ENCODE data around the gene DACT2.
"Not testable (repeated sequence)": the region's sequence is repeated elsewhere in the genome, so short reads cannot be mapped to it uniquely, and the experiment has no call there.

The DACT2 gene, protein sequence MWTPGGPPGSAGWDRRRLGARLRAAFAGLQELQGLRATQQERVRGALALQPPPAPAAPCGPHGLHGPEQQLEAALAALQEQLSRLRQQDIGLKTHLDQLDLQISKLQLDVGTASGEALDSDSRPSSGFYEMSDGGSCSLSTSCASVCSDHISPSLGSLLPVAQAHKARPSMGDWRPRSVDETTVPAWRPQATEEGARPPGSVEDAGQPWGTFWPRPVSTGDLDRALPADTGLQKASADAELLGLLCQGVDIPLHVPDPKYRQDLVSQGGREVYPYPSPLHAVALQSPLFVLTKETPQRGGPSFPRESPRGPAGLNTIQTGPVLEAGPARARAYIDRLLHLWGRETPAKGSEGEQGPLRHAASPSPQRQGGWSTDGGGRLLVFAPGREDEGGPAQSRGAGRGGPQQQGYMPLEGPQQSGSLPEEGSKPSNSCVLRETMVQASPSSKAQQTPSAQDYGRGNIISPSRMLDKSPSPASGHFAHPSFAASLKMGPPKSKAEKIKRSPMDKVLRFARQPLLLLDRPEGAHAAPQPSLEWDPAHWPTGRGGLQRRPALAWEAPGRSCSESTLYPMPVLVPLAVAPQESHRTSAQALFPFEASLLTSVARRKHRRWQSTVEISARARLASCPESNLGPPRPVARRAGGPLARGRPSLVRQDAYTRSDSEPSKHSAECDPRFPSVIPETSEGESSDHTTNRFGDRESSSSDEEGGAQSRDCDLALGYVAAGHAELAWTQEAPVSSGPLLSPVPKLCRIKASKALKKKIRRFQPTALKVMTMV

DNA sequence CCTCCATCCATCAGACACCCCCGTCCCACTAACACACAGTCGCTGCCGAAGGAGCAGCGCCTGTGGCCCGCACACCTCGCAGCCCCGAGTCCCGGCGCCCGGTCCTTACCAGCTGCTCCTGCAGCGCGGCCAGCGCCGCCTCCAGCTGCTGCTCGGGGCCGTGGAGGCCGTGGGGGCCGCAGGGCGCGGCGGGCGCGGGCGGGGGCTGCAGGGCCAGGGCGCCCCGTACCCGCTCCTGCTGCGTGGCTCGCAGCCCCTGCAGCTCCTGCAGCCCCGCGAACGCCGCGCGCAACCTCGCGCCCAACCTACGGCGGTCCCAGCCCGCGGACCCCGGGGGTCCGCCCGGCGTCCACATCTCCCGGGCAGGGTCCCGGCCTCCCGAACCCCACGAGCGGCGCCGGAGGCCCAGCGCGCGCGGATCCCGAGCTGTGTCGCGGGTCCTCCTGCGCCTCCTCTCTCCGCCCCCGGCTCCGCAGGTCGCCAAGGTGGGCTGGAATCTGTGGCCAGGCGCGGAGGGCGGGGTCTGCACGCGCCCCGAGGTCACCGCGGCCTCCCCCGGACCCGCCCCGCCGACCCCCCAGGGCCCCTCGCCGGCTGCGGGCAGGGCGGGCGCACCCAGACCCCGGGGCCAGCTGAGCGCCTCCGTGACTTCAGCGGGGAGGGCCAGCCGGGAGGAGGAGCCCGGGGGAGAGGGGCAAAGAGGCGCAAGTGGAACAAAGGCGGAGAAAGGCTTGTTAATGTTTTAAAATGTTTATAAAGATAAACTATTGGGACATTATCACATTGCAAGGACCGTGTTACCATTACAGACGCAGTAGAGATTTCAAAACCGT, at the start of gene DACT2:
TSS of gene DACT2 (minus strand) at position 499 of the 833 bp plus-strand sequence. CDS start at position 355, 144 bp downstream.
- no peak for DNase-seq

DNA sequence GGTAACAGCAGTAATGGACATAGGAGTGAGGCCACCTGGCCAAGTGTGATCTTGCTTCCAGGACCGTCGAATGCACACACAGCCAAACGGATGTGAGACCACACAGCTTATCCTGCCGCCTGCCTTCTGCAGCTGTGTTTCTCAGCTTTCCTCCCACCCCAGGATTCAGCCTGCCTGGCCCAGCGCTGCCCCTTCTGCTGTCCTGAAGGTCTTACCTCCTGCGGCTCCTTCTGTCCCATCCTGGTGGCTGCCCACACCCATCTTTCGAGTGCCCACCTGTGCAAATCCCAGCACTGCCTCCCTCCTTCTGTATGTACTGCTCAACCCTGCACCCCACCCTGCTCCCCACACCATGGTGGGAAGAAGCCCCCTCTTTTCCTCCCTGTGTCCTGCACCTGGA, 49.4 kb upstream of the DACT2 start:
- peak; percentile 45 for DNase-seq

DNA sequence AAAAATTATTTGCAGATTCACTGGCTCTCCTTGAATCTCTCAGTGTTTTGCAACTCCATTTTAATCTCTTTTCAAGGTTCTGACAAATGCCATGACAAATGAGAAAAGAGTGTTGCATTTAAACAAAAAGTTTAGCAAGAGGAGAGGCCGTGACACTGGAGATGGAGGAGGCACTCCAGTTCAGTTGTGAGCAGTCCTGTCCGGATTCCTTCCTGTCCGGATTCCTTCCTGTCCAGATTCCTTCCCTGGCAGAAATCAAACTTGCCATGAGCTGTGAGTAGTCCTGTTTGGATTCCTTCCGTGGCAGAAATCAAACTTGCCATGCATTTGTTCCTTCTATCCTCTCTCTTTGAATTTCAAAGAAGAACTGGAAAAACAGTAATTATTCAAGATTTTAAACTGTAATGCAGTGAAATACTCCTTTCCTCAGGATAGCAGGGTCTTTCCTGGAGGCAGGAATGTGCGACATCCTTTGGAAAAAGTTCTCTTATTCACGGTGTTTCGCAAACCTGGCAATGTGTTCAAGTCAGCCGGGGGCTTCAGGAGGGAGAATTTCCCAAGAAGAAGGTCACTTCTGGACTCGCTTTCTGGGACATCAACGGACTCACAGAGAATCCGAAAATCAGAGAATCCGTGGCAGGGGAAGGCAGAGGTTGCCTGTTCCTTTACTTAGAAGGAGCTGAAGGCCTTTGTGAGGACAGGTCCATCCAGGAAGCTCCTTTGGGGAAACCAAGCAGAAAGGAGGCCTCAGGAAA, 48.7 kb upstream of the DACT2 start:
- DNase-seq = no peak

DNA sequence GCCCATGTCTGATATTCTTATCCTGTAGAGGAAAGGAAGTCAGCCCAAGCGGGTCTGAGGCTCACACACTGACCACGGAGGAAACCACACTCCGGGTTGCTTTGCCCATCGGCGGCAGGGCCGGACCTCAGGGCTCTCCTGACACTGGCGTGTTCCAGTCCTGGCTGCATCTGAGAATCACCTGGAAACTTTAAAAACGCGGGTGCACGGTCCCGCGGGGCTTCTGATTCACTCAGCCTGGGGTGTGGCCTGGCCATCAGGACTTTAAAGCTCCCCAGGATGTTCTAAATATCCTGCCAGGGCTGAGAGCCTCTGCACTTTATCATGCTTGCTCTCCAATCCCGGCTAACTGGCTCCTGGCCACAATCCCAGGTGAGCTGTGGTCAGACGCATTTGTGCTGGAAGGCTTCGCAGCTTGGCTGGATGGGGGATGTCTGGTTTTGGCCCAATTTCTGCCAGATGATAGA, 47.7 kb upstream of the DACT2 start:
- peak; percentile 50 for DNase-seq

DNA sequence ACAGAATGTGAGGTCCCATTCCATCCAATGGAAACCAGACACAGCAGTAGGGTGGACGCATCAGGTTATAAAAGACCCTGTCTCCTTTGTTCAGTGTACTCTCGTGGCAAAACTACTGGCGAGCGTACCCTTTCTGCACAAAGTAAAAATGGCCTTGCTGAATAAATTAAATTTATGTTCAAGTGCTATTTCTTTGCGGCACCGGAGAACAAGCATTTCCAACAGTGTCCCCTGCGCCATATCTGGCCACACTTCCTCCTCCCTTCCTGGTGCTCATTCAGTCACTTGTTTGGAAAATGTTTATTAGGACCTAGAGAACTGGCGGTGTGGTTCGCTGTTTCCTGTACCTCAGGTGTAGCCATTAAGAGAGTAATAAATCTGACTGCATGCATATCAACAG, 46.9 kb upstream of the DACT2 start:
- DNase-seq = no peak

DNA sequence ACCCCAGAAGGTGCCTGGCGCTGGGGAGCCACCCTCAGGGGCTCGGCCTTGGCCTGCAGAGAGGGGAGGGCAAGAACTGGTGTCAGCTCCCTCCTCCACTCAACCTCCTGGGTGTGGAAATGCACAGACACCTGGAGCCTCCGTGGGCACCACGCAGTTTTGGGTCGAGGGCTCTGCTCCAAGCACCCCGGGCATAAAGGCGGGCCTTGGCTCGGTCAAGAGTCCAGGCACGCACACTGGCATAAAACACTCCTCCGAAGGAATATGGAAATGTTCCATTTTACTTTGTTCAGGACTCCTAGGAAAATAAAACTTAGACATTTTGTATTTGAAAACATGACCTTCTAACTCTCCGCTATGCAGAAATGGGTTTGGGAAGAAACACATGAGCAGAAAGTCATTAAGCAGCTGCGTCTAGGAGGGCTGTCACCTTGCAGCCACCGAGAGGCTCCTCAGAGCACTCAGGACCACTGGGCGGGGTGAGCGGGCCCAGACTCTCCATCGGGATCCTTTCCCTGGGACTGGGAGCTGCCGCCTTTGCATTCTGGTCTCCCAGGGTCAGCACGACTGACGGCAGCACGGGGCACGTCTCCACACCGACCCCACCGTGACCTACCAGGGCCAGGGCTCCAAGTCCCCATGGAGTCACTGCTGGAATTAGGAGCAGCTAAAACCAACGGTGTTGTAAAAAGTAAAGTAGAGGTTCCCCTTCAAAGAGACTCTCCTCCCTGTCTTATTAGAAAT, 46.0 kb upstream of the DACT2 start:
- DNase-seq = peak; percentile 49

DNA sequence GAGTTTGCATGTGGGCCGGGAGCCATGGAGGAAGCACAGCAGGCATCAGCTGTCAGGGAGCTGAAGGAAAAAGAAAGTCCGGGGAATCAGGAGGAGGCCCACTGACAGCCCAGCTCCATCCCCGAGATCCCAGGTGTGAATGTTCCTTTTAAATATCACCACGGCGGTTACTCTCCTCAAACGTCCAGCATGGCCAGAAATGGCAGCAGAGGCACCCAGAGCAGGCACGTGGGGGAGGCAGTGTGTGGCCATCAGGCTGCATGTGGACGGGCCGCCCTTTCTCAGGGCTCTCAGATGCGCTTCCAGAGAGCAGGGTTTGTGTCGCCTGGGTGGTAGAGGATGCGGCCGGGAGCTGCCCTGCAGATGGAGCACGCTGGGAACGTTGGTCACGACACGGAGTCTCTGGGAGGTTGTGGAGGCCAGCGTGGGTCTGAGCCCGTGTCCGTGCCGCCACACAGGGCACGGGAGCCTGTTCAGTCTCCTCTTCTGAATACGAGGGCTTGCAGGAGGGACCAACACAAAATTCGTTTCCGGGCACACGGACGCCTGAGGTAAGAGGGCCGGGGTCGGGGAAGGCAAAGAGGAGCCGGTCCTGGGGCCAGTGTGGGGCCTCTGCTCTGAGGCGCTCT, 45.3 kb upstream of the DACT2 start:
- DNase-seq = no peak

DNA sequence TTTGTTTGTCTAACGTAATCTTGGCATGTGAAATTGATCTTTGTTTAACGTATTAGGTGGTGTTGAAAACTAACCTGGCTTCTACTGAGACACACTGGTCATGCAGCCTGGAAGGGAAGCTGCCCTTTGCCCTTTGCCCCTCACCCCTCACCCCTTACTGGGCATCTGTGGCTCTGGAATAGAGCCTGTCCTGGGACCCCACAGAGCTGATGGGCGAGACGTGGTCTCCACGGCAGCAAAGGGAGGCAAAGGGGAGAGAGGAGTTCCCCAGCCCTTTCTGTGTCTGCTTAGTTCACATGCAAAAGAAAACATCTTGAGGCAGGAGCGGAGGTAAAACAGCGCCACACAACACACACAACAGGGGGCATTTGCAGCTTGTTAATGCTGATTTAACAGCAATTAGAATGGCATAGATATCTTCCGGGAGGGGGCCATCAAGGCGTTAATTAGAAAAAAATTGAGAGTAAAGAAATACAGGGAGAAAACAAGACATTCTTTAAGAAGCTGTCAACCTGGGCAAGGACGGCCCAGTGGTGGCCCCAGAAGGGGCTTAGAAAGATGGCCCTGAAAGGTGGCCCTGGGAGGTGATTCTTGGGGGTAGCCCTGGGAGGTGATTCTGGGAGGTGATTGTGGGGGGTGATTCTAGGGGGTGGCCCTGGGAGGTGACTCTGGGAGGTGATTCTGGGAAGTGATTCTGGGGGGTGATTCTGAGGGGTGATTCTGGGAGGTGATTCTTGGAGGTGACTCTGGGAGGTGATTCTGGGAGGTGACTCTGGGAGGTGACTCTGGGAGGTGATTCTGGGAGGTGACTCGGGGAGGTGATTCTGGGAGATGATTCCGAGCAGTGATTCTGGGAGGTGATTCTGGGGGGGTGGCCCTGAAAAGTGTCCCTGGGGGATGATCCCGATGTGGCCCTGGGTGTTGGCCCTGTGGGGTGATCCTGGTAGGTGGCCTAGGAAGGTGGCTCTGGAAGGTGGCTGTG, 44.5 kb upstream of the DACT2 start:
- peak; percentile 54 for DNase-seq

DNA sequence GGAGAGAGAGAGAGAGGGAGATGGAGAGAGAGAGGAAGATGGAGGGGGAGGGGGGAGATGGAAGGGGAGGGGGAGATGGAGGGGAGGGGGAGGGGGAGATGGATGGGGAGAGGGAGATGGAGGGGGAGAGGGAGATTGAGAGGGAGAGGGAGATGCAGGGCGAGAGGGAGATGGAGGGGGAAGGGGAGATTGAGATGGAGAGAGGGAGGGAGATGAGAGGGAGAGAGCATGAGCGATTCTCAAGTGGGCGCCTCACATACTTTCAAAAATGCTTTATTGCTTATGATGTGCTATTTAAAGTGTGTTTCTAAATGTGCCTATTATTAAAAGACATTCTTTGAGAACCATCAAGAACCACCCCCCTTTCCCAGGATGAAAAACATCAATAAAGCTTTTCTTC, 43.7 kb upstream of the DACT2 start:
- DNase-seq = no peak

DNA sequence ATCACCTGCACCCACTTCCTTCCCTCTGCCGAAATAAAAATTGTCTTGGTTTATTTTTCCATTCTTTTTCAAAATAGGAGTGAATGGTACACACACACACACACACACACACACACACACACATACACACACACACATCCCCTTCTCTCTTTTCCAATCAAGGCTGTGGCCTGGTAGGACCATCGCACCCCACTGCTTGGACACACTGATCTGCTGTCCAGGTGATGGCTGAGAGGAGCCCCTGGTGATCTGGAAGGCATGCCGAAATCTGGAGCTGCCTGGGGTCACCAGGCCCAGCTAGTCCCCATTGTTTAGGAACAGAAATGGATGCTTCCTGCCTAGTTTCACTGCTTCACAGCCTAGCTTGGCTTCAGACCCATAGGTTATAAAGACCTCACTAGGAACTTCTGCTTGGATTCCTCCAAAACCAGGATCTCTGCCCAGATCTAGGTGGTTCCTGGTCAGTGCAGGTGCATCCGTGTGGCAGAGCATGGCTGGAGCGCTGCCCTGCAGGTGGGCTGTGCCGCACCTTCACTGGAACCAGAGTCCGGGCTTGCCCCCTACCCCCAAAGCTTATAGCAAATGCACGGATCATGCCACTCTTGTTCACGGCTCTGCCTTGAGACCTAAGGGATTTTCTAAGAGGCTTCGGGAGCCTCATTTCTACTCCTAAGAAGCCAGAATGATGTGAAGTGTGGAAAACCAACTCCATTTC, 42.9 kb upstream of the DACT2 start:
- peak; percentile 38 for DNase-seq

DNA sequence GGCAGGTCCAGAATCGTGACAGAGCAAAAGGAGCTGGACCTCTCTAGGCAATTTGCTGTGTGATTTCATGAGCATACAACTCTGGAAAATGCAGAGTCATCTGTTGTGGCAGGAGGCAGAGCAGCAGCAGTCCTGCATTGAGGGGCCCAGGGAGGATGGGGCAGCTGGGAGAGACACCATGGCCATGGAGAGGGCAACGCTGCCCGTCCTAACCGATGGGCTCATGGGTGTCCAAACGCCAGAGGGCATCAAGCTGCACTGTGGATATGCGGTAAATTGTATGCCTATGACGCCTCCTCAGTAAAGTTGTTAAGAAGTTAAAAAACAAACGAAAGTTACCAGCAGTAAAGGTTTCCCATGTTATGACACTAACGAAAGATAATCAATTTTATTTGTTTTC, 42.2 kb upstream of the DACT2 start:
- DNase-seq = no peak

DNA sequence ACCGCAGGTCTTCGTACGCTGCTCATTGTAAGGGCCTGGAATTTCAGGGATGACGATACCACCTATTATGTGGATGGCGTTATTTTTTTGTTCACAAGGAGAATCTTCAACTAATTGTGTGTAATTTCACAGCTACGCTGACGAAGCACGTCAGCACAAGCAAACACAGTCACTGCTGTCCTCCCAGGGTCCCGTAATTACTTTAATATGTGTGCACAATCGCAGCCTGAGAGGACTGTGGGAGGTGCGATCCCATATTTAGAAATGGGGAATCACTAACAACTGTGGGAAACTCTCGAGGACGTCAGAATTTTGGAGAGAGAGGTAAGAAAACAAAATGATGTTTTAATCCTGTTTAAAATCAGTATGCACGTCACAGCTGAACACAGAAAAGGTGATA, 40.2 kb upstream of the DACT2 start:
- DNase-seq = no peak

DNA sequence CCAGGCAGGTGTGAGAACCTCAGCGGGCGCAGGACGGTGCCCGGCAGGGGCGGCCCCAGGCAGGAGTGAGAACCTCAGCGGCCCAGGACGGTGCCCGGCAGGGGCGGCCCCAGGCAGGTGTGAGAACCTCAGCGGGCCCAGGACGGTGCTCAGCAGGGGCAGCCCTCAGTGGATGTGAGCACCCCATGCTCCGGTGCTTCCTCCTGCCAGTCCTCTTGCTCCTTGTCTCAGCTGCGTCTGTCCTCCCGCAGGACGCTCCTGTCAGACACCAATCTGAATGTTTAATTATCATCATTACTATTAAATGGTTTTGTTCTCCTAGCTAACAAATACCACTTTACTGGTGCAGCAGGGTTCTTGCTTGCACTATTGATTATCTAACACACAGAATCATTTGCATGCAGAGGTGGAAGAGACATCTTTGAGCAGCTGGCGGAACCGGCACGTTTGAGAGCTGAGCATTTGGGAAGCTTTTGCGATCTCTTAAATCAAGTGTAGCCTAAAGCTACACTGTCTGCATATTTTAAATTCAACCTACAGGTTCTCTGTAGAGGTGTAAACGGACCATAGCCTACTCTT, 39.4 kb upstream of the DACT2 start:
- no peak for DNase-seq

DNA sequence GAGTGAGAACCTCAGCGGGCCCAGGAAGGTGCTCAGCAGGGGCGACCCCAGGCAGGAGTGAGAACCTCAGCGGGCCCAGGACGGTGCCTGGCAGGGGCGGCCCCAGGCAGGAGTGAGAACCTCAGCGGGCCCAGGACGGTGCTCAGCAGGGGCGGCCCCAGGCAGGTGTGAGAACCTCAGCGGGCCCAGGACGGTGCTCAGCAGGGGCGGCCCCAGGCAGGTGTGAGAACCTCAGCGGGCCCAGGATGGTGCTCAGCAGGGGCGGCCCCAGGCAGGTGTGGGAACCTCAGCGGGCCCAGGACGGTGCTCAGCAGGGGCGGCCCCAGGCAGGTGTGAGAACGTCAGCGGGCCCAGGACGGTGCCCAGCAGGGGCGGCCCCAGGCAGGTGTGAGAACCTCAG, 37.3 kb upstream of the DACT2 start:
- not testable (repeated sequence) for DNase-seq

DNA sequence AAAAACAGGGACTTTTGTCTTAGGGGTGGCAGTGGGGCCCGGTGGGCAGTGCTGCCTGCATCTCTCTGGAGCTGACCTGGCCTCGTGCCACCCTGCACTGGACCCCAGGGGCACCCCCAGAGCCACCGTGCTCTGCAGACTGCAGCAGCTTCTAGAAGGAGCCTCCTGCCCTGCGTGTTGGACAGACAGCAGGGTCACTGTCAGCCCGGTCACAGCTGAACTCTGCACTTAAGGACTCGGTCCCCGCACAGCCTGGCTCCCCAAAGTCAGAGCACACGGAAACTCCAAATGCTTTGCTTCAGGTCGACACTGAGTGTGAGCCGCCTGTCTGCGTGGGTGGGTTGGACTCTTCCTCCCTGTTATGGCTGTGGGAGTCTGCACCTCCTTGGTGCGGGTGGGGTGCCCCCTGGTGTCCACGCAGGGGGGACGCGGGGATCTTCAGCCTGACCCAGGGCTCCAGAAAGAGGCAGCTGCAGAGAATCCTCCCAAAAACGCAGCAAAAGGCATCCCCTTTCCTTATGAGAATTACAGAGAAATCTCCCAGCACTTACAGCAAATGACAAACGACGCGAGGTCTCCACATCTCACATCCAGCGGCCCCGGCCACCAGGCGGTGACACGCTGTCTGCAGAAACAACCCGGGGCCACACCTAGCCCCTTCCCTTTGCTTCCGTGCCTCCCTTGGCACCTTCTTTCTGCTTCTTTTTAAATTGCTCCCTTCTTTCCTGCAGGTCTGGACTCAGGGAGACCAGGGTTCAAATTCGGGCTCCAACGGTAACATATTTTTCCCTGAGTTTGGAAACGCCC, 36.3 kb upstream of the DACT2 start:
- DNase-seq = no peak

DNA sequence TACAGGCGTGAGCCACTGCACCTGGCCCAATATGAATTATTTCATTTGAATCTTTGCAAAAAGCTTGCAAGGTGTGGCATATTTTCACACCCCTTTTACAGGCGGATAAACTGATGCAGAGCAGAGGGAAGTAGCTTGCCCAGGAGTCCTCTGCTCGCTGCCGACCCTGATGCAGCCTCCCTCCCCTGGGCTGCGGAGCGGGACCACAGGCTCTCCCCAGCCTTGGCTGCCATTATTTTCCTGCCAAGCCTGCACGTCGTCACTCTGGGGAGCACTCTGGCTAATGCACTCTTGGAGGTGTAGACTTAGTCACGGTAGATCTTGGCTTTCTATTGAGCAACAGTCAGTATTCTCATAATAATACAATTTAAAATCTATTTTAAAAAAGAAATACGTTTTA, 34.8 kb upstream of the DACT2 start:
- DNase-seq = no peak

DNA sequence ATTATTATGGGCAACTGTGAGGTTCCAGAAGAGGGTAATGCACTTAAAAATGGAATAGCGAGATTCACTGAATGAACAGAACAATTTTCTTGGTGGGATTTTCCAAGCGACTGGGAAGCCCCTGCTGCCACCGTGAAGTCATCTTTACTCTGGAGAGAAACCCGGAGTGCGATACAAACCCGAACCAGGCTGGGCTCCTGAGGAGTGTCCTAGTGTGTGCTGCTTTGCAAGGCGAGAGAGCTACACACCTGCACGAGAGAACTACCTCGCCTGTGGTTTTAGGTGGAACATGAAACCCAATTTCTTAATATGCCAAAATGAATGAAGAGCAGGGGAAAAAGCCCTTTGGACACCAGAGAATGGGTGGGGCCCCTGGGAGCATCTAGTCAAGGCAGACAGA, 33.5 kb upstream of the DACT2 start:
- DNase-seq = no peak

DNA sequence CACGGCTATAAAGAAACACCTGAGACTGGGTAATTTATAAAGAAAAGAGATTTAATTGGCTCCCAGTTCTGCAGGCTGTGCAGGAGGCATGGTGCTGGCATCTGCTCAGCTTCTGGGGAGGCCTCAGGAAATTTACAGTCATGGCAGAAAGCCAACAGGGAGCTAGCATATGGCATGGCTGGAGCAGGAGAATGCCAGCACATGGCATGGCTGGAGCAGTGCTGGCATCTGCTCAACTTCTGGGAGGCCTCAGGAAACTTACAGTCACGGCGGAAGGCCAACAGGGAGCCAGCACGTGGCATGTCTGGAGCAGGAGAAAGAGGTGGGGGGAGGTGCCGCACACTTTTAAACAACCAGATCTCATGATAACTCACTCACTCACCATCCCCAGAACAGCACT, 32.5 kb upstream of the DACT2 start:
- DNase-seq = no peak

Measured in activated effector memory CD4-positive, alpha-beta T cell treated with anti-CD3 and anti-CD28 coated beads, Interleukin-2, amount 50 U/mL, for 16 hours (primary cell).